AG08396 (cell line): ENCODE results near the gene PIK3C2G.

ENCODE experiments used
- DNase-seq: peaks from one replicate; pipeline ENCODE4 v3.0.0; 2012; ENCODE audit warnings: low spot score, mixed read lengths

The PIK3C2G gene

DNA sequence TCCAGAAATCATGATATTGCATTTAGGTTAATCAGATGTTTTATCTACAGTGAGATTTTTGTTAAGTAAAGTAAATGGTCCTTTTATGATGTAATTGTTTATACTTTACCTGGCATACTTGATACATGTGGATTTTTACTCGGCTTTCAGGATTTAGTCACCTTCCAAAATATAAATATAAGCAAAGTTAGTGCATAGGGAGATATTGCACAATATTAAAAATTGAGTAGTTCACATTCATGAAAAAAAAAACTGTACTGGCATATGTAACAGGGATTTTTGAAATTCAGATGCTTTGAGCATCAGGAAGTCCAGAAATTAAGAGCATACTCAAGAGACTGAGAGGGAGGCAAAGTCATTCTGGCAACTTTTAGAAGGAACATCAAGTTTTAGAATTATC lies 303.0 kb downstream of the PIK3C2G start:
- no peak for DNase-seq

DNA sequence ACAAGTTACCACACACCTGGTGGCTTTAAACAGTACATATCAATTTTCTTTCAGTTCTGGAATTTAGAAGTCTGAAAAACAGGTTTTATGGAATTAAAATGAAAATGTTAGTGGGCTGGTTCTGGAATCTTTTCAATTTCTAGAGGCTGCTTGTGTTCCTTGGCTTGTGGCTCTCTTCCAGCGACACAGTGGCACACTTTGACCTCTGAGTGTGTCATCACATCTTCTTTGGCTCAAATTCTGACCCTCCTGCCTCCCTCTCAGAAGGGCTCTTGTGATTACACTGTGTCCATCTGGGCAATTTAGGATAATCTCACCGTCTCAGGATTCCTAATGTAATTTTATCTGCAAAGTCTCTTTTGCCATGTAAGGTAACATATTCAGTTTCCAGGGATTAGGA lies 306.5 kb downstream of the PIK3C2G start:
- no peak for DNase-seq

- DNase-seq: no peak
Observed at GRCh38 chr12:18570543-18570942, 309.2 kb downstream of the PIK3C2G start.

DNA sequence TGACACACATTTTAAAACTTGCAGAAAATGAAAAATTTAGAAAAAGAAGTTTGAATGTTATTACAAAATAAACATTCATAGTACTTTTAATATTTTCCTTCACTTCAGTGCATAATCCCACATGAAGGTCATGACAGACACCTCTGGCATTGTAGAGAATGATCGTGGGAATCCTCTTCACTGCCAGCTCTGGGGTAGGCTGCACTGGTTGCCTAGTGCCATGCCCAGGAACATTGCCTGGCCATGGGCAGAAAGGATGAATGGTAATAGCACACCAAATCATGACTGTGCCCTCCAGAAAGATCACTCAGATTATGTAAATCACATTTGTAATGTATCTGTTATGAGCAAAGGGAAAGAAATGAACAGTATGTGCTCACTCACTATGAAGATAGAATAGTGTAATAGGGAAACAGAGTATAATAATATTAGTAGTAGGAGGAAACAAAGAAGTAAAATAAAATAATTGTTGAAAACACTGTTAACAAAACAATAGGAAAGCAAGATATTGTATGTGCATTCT lies 314.8 kb downstream of the PIK3C2G start:
- peak; percentile 9 for DNase-seq

DNA sequence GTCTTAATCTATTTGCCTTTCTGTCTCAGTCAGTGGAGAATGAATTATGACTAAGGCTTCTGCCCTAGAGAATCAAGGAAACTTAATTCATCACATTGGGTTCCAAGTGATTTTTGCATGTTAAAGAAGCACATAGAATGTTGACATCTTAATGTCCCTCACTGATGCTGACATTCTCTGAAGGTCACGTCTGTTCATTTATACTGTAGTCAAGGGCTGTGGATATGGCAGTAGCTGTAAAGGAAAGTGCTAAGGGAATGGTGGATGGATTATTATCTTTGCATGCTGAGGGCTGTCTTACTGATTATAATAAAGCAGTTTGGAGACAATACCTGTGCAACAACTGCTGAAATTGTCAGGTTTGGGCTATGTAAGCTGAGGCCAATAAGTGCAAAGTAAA lies 315.3 kb downstream of the PIK3C2G start:
- DNase-seq: no peak

DNA sequence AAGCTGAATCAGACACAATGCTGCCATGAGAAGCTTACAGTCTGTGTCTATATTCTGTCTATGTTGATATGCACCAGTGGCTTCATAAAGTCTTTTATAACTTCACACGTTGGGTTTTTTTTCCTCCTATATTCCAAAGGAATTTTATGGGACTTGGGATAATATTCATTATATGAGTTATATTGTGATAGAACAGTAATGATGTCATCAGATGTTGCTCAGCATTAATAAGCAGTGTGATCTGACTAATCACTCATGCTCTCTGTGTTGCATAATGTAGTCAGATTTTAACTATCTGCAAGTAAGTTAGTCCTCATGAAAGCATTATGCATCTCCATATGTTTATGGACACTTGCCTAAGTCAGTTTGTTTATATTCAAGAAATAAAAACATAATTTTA lies 316.9 kb downstream of the PIK3C2G start:
- no peak for DNase-seq

GRCh38 chr12:18580291-18580690 lies 319.0 kb downstream of the PIK3C2G start:
- no peak for DNase-seq

GRCh38 chr12:18580706-18581105 lies 319.4 kb downstream of the PIK3C2G start:
- DNase-seq: no peak

DNA sequence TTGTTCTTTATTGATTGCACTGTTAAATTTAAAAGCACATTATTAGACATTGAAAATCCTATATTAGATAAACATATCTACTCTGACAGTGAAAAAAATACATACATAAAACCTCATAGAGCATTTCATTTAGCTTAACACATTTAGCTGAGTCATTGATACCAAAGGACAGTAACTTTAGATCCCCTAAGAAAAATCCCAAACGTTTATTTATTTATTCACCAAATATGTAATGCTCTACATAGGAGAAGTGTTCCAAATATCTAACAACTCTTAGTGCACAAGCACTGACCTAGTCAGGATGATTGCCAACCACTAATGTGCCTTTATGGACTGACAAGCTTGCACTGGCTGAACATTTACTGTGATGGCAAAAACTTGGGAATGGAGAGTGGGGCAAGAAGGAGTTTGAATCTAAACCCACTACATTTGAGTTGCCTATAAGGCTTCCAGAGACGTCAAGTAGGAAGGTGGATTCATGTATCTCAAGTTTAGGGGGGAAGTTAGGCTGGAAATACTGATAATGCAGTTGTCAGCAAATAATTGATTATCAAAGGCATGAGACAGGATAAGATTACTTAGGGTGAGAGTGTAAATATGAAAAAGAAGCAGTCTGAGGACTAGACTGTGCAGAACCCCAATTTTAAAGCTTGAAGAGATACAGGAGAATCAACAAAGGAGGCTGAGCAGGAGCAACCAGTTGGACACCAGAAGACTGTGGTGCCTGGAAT lies 320.1 kb downstream of the PIK3C2G start:
- no peak for DNase-seq

DNA sequence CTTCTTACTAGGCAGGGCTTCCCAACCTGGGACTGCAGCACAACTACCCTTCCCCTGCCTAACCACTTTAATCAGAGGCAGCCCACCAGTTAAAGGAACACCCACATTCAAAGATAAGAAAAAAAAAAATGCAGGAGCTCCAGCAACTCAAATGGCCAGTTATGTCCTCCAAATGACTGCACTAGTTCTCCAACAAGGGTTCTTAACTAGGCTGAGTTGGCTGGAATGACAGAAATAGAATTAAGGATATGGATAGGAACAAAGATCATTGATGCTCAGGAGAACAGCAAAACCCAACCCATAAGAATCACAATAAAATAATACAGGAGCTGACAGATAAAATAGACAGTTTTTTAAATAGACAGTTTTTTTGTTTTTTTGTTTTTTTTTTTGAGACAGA lies 322.3 kb downstream of the PIK3C2G start:
- no peak for DNase-seq

GRCh38 chr12:18586581-18586980 lies 325.3 kb downstream of the PIK3C2G start:
- DNase-seq: no peak

DNA sequence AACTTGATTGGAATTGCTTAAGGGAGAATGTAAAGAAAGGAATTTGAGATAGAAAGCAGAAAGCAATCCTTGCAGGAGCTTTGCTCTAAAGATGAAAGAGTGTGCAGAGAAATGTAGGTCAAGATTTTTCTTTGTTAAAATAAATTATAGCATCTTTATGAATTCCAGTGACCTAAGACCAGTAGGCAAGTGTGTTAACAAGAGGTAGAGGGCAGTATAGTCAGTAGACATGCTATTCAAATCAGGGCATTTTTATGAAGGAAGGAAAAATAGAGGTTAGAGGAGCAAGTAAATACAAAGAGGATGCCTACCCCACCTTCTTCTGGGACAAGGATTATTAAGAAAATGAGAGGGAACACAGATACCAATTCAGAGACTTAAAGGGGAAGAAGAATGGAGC lies 328.0 kb downstream of the PIK3C2G start:
- DNase-seq: peak; percentile 11

- DNase-seq: no peak
Observed at GRCh38 chr12:18591473-18591872, 330.2 kb downstream of the PIK3C2G start.

DNA sequence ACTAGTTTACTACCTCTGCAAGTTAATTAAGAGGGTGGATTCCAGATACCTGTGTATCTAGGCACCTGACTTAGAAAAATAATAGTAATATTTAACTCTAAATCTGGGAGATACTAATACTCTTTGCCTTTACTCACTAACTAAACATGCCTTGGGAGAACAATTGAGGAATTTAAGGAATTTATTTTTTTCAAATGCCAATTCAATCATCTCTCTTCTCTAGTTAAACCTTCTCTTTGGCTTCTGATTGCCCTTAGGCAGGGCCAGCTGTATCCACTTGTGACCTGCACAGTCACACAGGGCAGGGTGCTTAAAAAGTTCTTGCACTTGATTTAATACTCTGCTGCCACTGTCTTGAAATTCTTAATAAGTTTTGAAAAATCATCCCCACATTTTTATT lies 334.1 kb downstream of the PIK3C2G start:
- no peak for DNase-seq

GRCh38 chr12:18601962-18602361 lies 340.6 kb downstream of the PIK3C2G start:
- DNase-seq: no peak

DNA sequence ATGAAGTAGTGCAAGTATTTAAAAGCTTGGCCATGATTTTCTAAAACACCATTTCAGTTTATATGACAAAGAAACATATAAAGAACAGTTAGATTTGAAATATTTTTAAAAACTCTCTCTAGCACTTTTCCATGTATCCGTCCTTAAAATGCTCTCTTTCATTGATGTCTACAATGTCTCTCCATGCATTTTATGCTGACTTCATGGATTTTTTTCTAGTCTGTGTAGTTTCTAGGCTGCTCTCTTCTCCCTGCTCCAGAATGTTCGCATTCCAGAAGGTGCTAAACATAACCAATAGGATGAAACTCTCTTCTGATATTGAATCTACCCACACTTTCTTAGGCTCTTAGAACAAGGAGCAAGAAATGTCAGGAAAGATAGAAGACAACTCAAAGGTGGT lies 351.7 kb downstream of the PIK3C2G start:
- no peak for DNase-seq

- DNase-seq: no peak
Observed at GRCh38 chr12:18620986-18621385, 359.7 kb downstream of the PIK3C2G start.

- no peak for DNase-seq
Observed at GRCh38 chr12:18629445-18629844, 368.1 kb downstream of the PIK3C2G start.

GRCh38 chr12:18629916-18630315 lies 368.6 kb downstream of the PIK3C2G start:
- DNase-seq: no peak

DNA sequence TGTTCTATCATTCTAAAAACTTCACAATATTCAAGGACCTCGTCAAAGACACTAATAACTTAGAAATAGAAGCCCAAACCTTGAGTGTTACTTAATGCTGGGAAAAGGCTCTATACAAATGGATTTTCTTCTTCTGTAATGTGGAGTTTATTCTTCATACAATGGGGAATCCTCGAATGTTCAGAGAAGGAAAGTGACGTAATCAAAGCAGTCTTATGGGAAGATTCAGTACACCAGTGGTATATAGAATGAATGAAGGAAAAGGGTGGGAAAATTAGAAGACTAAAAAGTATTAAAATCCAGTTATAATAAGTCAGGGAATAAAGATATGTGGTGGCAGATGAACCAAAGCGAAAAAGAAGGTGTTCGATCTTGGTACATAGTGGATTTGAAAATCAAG lies 370.0 kb downstream of the PIK3C2G start:
- no peak for DNase-seq

- no peak for DNase-seq
Observed at GRCh38 chr12:18632848-18633247, 371.5 kb downstream of the PIK3C2G start.

DNA sequence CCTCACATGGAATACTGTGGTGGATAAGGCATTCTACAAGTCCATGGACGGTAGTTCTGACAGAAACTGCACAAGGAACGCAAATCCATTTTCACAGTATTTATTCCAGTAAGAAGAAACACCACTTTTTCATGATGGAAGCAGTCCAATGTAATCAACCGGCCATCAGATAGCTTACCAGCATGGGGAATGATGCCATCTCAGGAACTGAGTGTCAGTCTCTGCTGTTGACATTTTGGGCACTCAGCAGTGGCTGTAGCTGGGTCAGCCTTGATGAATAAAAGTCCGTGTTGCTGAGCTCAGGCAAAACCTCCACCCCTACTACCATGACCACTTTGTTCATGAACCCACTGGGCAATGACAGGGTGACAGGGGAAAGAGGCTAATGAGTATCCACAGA lies 373.1 kb downstream of the PIK3C2G start:
- DNase-seq: no peak

- DNase-seq: no peak
Observed at GRCh38 chr12:18640321-18640955, 379.1 kb downstream of the PIK3C2G start.

DNA sequence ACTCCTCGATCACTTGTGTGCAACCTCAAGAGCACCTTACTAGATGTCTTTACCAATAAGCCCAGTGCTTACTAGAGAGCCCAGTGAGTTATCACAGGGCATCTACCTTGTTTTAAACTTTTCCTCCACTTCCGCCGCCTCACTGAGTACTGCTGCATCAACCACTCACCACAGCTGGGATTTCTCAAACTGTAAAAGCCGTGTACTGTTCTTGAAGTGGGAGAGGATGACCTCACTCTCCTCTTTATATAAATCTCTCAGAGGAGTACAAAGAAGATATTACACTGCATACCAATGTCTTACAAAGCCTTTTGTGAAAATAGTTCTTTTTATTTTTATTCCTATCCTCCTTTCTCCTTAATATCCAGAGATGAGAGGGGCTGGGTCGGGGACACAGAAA lies 382.4 kb downstream of the PIK3C2G start:
- peak; percentile 10 for DNase-seq
